ENCODE measurements around the gene KMT2E.

DNA sequence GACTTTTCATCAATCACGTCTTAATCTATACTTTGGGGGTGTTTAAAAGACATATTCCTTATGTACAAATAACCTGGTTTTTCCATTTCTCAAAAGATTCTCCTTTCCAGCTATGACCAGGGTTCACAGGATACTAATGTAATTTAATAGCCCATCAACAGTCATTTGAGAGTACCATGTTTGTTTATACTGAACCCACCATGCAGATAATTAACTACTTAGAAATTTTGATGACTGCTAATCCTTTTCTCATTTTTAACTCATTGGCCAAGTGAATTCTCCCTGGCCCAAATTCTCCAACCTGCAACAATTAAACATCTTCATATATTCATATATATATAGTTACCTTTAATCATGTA, 28.8 kb upstream of the KMT2E start:
- TF ChIP-seq, protein P1, sequence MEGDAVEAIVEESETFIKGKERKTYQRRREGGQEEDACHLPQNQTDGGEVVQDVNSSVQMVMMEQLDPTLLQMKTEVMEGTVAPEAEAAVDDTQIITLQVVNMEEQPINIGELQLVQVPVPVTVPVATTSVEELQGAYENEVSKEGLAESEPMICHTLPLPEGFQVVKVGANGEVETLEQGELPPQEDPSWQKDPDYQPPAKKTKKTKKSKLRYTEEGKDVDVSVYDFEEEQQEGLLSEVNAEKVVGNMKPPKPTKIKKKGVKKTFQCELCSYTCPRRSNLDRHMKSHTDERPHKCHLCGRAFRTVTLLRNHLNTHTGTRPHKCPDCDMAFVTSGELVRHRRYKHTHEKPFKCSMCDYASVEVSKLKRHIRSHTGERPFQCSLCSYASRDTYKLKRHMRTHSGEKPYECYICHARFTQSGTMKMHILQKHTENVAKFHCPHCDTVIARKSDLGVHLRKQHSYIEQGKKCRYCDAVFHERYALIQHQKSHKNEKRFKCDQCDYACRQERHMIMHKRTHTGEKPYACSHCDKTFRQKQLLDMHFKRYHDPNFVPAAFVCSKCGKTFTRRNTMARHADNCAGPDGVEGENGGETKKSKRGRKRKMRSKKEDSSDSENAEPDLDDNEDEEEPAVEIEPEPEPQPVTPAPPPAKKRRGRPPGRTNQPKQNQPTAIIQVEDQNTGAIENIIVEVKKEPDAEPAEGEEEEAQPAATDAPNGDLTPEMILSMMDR (IDR thresholded peaks at IDR 0.05), result no peak
- no peak for TF ChIP-seq POLR2AphosphoS5 (IDR thresholded peaks at IDR 0.05)

Measured in prostate gland (tissue), 2 donors.